NCI-H526 (cell line): Measurements from ENCODE around the gene CADPS.
"Not testable (repeated sequence)": the region's sequence is repeated elsewhere in the genome, so short reads cannot be mapped to it uniquely, and the experiment has no call there.

Source experiments
- DNase-seq, 2 experiments: peaks; one replicate each; lab custom pipeline; 2025; lab: John Stamatoyannopoulos, UW

Gene CADPS

GRCh38 chr3:62600033-62600432 is 275.2 kb downstream of the CADPS start:
- peak in 1 of 2 experiments; percentile 27 for DNase-seq

- DNase-seq = no peak
Observed at GRCh38 chr3:62597491-62597890, 277.7 kb downstream of the CADPS start.

- no peak for DNase-seq
Observed at GRCh38 chr3:62592408-62592807, 282.8 kb downstream of the CADPS start.

- no peak for DNase-seq
Observed at GRCh38 chr3:62589078-62589477, 286.1 kb downstream of the CADPS start.

- no peak for DNase-seq
Observed at GRCh38 chr3:62587579-62588031, 287.6 kb downstream of the CADPS start.

- no peak for DNase-seq
Observed at GRCh38 chr3:62587169-62587568, 288.0 kb downstream of the CADPS start.

- DNase-seq = no peak
Observed at GRCh38 chr3:62586356-62586755, 288.9 kb downstream of the CADPS start.

- DNase-seq = no peak
Observed at GRCh38 chr3:62585861-62586260, 289.4 kb downstream of the CADPS start.

- no peak for DNase-seq
Observed at GRCh38 chr3:62584636-62585035, 290.6 kb downstream of the CADPS start.

- DNase-seq = no peak
Observed at GRCh38 chr3:62582495-62583172, 292.6 kb downstream of the CADPS start.

GRCh38 chr3:62580485-62580884 is 294.7 kb downstream of the CADPS start:
- DNase-seq = not testable (repeated sequence)

- no peak for DNase-seq
Observed at GRCh38 chr3:62577153-62577552, 298.1 kb downstream of the CADPS start.

- DNase-seq = no peak
Observed at GRCh38 chr3:62574266-62574898, 300.8 kb downstream of the CADPS start.

- no peak for DNase-seq
Observed at GRCh38 chr3:62571916-62572315, 303.3 kb downstream of the CADPS start.

GRCh38 chr3:62570888-62571287 is 304.3 kb downstream of the CADPS start:
- DNase-seq = no peak

GRCh38 chr3:62569609-62570008 is 305.6 kb downstream of the CADPS start:
- no peak for DNase-seq

- DNase-seq = no peak
Observed at GRCh38 chr3:62567097-62568021, 307.9 kb downstream of the CADPS start.

- no peak for DNase-seq
Observed at GRCh38 chr3:62566022-62566557, 309.1 kb downstream of the CADPS start.

- no peak for DNase-seq
Observed at GRCh38 chr3:62562596-62562995, 312.6 kb downstream of the CADPS start.

GRCh38 chr3:62562017-62562416 is 313.2 kb downstream of the CADPS start:
- DNase-seq = no peak

- DNase-seq = peak in 1 of 2 experiments; percentile 33
Observed at GRCh38 chr3:62559831-62560445, 315.3 kb downstream of the CADPS start.
